H1 (cell line): ENCODE results near the gene ANO2. TPM values are rescaled to one million over a fixed set of nuclear protein-coding genes. Genes with fewer than 3 reads are reported as not detected.

Experiments used
- BCL11A ChIP-seq, 2 experiments: IDR thresholded peaks; one replicate each; pipeline ENCODE4 v1.6.1; 2011; ENCODE audit warnings: low read depth in 2 of 2, low read length in 2 of 2, mild to moderate bottlenecking in 2 of 2
- polyA plus RNA-seq, 7 experiments: library from polyadenylated mRNA; depleted of rRNA in 3 of 7; stranded (reverse) in 5 of 7; unstranded in 2 of 7; fragments of >200 nt in 5 of 7; fragments of 200-250 nt in 2 of 7; gene quantifications; 1 replicate in 5 of 7; 2 replicates in 1 of 7; 4 replicates in 1 of 7; pipeline versions ENCODE4 v1.2.1 to v1.2.3, GENCODE V29; 2011 to 2013; ENCODE audit warnings: missing spikeins in 2 of 7, mixed read lengths in 2 of 7
- total RNA-seq: library from RNA; stranded (reverse); fragmentation: NEBNext Ultra II Directional; extraction: Animal tissue kit (Norgen Biotek cat#: 25700); gene quantifications from 2 replicates; pipeline ENCODE4 v1.2.1, GENCODE V29; 2021

ANO2 gene
- total and polyA plus RNA-seq, 2 of the 8 experiments (the other 6 are each of a cell fraction or from before 2014, with no cell fraction given) = 1.9 to 5.5 TPM

GRCh38 chr12:5871741-5872140, 73.3 kb downstream of the ANO2 start (continued):
- no peak for TF ChIP-seq BCL11A (IDR thresholded peaks at IDR 0.05; ENCODE audit: low read depth in 2 of 2, low read length in 2 of 2)
